ENCODE measurements around the gene ADGRL4.

DNA sequence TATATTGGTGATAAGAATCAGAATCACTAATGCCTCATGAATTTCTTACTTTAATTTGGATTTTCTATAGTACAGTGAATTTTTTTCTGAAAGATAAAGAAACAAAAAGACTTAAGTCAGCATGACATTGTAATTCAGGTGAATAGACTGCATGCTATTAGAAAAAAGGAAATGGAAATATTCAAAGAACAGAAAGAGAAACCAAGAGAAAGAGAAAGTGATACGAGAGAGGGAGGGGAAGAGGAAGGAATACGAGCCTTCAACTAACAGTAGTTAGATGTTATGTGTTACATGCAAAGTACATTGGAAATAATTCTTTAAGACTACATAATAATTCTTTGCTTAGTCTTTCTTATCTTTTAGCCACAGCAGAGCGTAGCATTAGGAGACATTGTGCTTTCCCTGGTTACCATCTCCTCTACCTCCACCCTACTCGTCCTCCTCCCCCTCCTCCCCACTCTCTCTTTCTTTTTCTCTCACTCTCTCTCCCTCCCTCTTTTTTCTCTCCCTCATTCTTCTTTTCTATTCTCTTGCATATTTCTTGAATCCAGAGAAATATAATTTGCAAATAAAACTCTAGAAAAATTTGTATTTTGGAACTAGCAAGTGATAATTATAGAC is 46.4 kb upstream of the ADGRL4 start:
- TF ChIP-seq POLR2A (IDR thresholded peaks at IDR 0.05), result no peak
- TF ChIP-seq, protein P1, sequence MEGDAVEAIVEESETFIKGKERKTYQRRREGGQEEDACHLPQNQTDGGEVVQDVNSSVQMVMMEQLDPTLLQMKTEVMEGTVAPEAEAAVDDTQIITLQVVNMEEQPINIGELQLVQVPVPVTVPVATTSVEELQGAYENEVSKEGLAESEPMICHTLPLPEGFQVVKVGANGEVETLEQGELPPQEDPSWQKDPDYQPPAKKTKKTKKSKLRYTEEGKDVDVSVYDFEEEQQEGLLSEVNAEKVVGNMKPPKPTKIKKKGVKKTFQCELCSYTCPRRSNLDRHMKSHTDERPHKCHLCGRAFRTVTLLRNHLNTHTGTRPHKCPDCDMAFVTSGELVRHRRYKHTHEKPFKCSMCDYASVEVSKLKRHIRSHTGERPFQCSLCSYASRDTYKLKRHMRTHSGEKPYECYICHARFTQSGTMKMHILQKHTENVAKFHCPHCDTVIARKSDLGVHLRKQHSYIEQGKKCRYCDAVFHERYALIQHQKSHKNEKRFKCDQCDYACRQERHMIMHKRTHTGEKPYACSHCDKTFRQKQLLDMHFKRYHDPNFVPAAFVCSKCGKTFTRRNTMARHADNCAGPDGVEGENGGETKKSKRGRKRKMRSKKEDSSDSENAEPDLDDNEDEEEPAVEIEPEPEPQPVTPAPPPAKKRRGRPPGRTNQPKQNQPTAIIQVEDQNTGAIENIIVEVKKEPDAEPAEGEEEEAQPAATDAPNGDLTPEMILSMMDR (IDR thresholded peaks at IDR 0.05), result no peak
